ENCODE results near the gene MYO10. TPM values are rescaled to one million over a fixed set of nuclear protein-coding genes. Genes with fewer than 3 reads are reported as not detected.

MYO10 gene
- total RNA-seq, 1 experiment from 2014 or later, result 89.8 TPM

DNA sequence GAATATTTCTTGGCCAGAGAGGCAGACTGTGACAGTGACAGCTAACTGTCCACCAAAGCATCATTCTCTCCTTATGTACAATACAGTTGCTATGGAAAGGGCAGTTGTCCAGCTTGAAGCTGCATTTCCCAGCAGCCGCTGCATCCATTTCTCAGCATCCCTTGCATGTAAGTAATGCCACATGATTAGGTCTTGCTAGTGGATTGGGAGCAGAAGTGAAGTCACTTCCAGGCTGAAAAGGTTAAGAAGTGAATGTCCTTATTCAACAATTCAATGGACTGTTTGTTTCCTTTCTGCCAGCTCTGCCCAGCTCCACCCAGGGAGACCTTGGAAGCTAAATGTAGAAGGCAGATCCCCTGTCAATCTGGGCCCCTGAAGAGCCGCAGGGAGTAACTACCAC is 293.2 kb downstream of the MYO10 start:
- DNase-seq (ENCODE audit: low spot score), result no peak
- POLR2A ChIA-PET, result no interaction called here
- Mint-ChIP-seq H3K27ac (no peak overlapping the region), H3K9me3 (peaks cover 43% of the 10 kb centered on the region), H3K4me3 (no peak overlapping the region), H3K27me3 (ENCODE audit: low read depth) (no peaks in the 10 kb centered on the region; the same call in 1 of the 2 replicates), H3K4me1 (no peaks in the 10 kb centered on the region), H3K36me3 (peaks cover 11% of the 10 kb centered on the region)
- ATAC-seq, result no peak
- no peak for TF ChIP-seq EMX1 (CRISPR knock-in tag; IDR thresholded peaks at IDR 0.05)
- TF ChIP-seq FOXP1 (CRISPR knock-in tag; IDR thresholded peaks at IDR 0.05; ENCODE audit: borderline replicate concordance), result no peak
- TF ChIP-seq FOXK1 (CRISPR knock-in tag; IDR thresholded peaks at IDR 0.05), result no peak
- TF ChIP-seq, protein P1, sequence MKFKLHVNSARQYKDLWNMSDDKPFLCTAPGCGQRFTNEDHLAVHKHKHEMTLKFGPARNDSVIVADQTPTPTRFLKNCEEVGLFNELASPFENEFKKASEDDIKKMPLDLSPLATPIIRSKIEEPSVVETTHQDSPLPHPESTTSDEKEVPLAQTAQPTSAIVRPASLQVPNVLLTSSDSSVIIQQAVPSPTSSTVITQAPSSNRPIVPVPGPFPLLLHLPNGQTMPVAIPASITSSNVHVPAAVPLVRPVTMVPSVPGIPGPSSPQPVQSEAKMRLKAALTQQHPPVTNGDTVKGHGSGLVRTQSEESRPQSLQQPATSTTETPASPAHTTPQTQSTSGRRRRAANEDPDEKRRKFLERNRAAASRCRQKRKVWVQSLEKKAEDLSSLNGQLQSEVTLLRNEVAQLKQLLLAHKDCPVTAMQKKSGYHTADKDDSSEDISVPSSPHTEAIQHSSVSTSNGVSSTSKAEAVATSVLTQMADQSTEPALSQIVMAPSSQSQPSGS (CRISPR knock-in tag; IDR thresholded peaks at IDR 0.05; ENCODE audit: borderline replicate concordance, low read depth), result no peak
- TF ChIP-seq SMAD3 (CRISPR knock-in tag; IDR thresholded peaks at IDR 0.05; ENCODE audit: borderline replicate concordance), result no peak
- TF ChIP-seq, protein P2, sequence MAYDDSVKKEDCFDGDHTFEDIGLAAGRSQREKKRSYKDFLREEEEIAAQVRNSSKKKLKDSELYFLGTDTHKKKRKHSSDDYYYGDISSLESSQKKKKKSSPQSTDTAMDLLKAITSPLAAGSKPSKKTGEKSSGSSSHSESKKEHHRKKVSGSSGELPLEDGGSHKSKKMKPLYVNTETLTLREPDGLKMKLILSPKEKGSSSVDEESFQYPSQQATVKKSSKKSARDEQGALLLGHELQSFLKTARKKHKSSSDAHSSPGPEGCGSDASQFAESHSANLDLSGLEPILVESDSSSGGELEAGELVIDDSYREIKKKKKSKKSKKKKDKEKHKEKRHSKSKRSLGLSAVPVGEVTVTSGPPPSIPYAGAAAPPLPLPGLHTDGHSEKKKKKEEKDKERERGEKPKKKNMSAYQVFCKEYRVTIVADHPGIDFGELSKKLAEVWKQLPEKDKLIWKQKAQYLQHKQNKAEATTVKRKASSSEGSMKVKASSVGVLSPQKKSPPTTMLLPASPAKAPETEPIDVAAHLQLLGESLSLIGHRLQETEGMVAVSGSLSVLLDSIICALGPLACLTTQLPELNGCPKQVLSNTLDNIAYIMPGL (CRISPR knock-in tag; IDR thresholded peaks at IDR 0.05), result no peak
- TF ChIP-seq, protein P3, sequence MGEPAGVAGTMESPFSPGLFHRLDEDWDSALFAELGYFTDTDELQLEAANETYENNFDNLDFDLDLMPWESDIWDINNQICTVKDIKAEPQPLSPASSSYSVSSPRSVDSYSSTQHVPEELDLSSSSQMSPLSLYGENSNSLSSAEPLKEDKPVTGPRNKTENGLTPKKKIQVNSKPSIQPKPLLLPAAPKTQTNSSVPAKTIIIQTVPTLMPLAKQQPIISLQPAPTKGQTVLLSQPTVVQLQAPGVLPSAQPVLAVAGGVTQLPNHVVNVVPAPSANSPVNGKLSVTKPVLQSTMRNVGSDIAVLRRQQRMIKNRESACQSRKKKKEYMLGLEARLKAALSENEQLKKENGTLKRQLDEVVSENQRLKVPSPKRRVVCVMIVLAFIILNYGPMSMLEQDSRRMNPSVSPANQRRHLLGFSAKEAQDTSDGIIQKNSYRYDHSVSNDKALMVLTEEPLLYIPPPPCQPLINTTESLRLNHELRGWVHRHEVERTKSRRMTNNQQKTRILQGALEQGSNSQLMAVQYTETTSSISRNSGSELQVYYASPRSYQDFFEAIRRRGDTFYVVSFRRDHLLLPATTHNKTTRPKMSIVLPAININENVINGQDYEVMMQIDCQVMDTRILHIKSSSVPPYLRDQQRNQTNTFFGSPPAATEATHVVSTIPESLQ (CRISPR knock-in tag; IDR thresholded peaks at IDR 0.05), result no peak
- TF ChIP-seq, protein P4, sequence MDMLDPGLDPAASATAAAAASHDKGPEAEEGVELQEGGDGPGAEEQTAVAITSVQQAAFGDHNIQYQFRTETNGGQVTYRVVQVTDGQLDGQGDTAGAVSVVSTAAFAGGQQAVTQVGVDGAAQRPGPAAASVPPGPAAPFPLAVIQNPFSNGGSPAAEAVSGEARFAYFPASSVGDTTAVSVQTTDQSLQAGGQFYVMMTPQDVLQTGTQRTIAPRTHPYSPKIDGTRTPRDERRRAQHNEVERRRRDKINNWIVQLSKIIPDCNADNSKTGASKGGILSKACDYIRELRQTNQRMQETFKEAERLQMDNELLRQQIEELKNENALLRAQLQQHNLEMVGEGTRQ (CRISPR knock-in tag; IDR thresholded peaks at IDR 0.05), result no peak
- TF ChIP-seq OVOL2 (CRISPR knock-in tag; IDR thresholded peaks at IDR 0.05; ENCODE audit: borderline replicate concordance), result no peak
- no peak for TF ChIP-seq CREB1 (CRISPR knock-in tag; IDR thresholded peaks at IDR 0.05)
- TF ChIP-seq, protein P5, sequence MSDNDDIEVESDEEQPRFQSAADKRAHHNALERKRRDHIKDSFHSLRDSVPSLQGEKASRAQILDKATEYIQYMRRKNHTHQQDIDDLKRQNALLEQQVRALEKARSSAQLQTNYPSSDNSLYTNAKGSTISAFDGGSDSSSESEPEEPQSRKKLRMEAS (CRISPR knock-in tag; IDR thresholded peaks at IDR 0.05), result no peak
- no peak for TF ChIP-seq ZNF396 (CRISPR knock-in tag; IDR thresholded peaks at IDR 0.05; ENCODE audit: borderline replicate concordance)
- CTCF ChIA-PET, result no interaction called here

DNA sequence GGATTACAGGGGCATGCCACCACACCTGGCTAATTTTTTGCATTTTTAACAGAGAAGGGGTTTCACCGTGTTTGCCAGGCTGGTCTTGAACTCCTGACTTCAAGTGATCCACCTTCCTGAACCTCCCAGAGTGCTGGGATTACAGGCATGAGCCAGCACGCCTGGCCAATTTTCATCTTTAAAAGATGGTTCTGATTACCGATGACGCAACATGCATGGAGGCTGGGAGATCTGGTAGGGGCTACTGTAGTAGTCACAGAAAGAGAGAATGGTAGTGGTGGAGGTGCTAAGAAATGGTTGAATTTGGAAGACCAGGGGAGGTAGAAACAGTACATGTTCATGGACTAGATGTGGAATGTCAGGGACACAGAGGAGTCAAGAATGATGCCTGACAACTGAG is 296.9 kb downstream of the MYO10 start:
- Mint-ChIP-seq H3K4me3 (no peak overlapping the region), H3K36me3 (peaks cover 17% of the 10 kb centered on the region), H3K4me1 (no peaks in the 10 kb centered on the region), H3K9me3 (peaks cover 31% of the 10 kb centered on the region), H3K27me3 (ENCODE audit: low read depth) (peaks cover 7% of the 10 kb centered on the region), H3K27ac (no peak overlapping the region)
- DNase-seq (ENCODE audit: low spot score) (no peak), ATAC-seq (no peak)
- ChIA-PET POLR2A (no interaction called here), CTCF (no interaction called here)
- TF ChIP-seq CBFB (CRISPR knock-in tag; IDR thresholded peaks at IDR 0.05; ENCODE audit: low read depth) (no peak), FOXJ3 (CRISPR knock-in tag; IDR thresholded peaks at IDR 0.05; ENCODE audit: borderline replicate concordance) (no peak)

DNA sequence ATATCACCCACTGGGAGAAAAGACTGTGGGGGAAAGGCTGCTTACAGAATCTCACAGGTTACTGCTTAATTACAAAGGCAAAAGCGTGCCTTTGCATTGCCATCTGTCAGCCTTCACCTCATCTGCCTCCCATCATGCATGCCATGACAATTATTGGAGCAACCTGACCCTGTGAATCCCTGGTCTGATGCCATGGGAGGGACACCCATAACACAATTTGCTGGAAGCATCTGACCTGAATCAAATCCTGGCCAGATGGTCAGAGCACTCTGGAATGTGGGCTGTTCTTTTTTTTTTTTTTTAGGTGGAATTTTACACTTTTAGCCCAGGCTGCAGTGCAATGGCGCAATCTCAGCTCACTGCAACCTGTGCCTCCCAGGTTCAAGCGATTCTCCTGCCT is 307.7 kb downstream of the MYO10 start:
- Mint-ChIP-seq H3K36me3 (no peaks in the 10 kb centered on the region), H3K9me3 (no peaks in the 10 kb centered on the region), H3K4me3 (no peak overlapping the region), H3K27ac (no peak overlapping the region), H3K4me1 (peaks cover 4% of the 10 kb centered on the region; the same call in 1 of the 2 replicates), H3K27me3 (ENCODE audit: low read depth) (no peaks in the 10 kb centered on the region; the same call in none of the 2 replicates)
- ChIA-PET CTCF (no interaction called here), POLR2A (no interaction called here)
- ATAC-seq (no peak), DNase-seq (ENCODE audit: low spot score) (no peak)
- no peak for TF ChIP-seq RORB (CRISPR knock-in tag; IDR thresholded peaks at IDR 0.05)
- no peak for TF ChIP-seq ZNF219 (CRISPR knock-in tag; IDR thresholded peaks at IDR 0.05; ENCODE audit: borderline replicate concordance)
- TF ChIP-seq, protein P1 (CRISPR knock-in tag; IDR thresholded peaks at IDR 0.05; ENCODE audit: borderline replicate concordance, low read depth), result no peak
- TF ChIP-seq, protein P6, sequence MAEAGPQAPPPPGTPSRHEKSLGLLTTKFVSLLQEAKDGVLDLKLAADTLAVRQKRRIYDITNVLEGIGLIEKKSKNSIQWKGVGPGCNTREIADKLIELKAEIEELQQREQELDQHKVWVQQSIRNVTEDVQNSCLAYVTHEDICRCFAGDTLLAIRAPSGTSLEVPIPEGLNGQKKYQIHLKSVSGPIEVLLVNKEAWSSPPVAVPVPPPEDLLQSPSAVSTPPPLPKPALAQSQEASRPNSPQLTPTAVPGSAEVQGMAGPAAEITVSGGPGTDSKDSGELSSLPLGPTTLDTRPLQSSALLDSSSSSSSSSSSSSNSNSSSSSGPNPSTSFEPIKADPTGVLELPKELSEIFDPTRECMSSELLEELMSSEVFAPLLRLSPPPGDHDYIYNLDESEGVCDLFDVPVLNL (CRISPR knock-in tag; IDR thresholded peaks at IDR 0.05; ENCODE audit: borderline replicate concordance, low read depth), result no peak
- TF ChIP-seq EMX1 (CRISPR knock-in tag; IDR thresholded peaks at IDR 0.05), result no peak
- no peak for TF ChIP-seq PRRX2 (CRISPR knock-in tag; IDR thresholded peaks at IDR 0.05)
- no peak for TF ChIP-seq ATF1 (CRISPR knock-in tag; IDR thresholded peaks at IDR 0.05)
- no peak for TF ChIP-seq TEAD1 (CRISPR knock-in tag; IDR thresholded peaks at IDR 0.05)
